Ishikawa (cell line): ENCODE measurements around the gene ACY1.

Experiments
- CEBPB ChIP-seq: IDR thresholded peaks from 2 replicates; pipeline ENCODE4 v1.6.1; 2012
- CREB1 ChIP-seq: IDR thresholded peaks from 2 replicates; pipeline ENCODE4 v1.6.1; 2012; ENCODE audit warnings: low read depth
- EGR1 ChIP-seq: IDR thresholded peaks from 2 replicates; pipeline ENCODE4 v1.6.1; 2012
- EP300 ChIP-seq: IDR thresholded peaks from 2 replicates; pipeline ENCODE4 v1.6.1; 2012; ENCODE audit warnings: borderline replicate concordance
- FOXM1 ChIP-seq: IDR thresholded peaks from 2 replicates; pipeline ENCODE4 v1.6.1; 2012; ENCODE audit warnings: low read depth, borderline replicate concordance
- MAX ChIP-seq: IDR thresholded peaks from 2 replicates; pipeline ENCODE4 v1.6.1; 2012
- NFIC ChIP-seq: IDR thresholded peaks from 2 replicates; pipeline ENCODE4 v1.6.1; 2012
- RAD21 ChIP-seq: IDR thresholded peaks from 2 replicates; pipeline ENCODE4 v1.6.1; 2012; ENCODE audit warnings: low read depth
- TAF1 ChIP-seq: IDR thresholded peaks from 2 replicates; pipeline ENCODE4 v1.6.1; 2012; ENCODE audit warnings: low read depth, mild to moderate bottlenecking
- TEAD4 ChIP-seq: IDR thresholded peaks from 2 replicates; pipeline ENCODE4 v1.6.1; 2012
- YY1 ChIP-seq: IDR thresholded peaks from 2 replicates; pipeline ENCODE4 v1.6.1; 2012; ENCODE audit warnings: low read depth

DNA sequence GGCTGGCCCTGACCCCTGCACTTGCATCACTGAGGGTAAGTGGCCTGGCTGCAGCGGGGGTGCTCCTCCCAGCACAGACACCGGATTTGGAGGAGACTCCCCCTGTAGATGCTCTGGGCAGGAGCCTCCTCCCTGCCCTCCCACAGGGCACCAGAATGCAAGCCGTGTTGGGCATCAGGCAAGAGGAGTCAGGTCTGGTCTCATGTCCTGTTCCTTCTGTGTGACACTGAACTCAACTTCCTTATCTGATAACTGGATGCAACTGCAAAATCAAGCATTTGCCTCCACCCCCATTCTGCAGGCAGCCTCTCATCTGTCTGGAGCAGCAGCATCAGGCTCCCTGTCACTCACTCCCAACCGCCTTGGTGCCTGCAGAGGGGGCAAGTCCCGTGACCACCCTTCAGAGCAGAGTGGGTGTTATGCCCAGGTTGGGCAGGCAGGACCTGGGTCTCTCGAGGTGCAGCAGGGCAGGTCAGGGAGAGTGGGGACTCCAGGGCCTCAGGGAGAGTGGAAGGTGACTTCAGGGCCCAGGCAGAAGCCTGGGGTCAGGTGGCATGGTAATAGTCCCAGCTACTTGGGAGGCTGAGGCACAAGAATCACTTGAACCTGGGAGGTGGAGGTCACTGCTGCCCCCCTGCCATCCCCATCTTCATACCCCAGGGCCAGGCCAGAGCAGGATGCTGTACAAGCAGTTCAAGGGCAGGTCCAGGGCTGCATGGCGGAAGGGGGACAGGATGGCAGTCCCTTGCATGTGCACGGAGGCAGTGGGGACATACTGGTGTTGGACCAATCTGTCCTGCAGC is 22.9 kb downstream of the ACY1 start:
- TF ChIP-seq TEAD4 (no peak), YY1 (no peak), CREB1 (no peak), TAF1 (no peak), NFIC (no peak), EGR1 (no peak), MAX (no peak), CEBPB (no peak), RAD21 (no peak), FOXM1 (no peak), EP300 (no peak)
